Measurements from ENCODE around the gene PRR7. TPM values are rescaled to one million over a fixed set of nuclear protein-coding genes. Genes with fewer than 3 reads are reported as not detected.

The PRR7 gene
- total RNA-seq, 4 donors from 2014 or later: 1.6 to 2.7 (median 2.2) TPM; not detected in 1

DNA sequence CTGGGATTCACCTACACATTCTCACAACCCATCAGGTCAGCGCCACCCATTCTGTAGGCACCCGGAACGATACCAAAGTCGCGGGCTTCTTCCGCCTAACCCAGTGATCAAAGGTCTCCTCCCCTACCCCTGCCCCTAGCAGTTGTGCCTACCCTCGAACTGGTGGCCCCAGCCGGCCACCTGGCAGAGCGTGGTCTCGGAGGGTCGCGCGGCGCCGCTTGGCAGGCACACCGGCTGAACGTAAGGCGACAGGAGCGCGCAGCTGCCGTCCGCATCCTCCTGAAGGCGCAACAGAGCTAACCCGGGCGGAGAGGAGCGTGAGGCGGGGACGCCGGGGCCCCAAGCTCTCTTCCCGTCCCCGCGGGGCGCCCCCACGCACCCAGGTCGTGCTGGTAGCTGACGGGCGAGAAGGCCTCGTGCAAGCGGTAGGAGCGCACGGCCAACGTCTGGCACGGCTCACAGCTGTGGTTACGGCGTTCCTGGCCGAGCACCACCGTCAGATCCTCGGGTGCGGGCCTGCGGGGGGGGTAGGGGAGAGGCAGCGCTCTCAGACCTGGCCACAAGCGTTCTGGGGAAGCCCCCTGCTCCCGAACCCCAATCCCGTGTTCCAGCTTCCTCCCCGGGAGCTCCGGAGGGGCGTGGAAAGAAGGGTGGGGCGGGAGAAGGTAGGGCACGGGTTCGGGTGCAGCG is 43.4 kb upstream of the PRR7 start:
- Histone ChIP-seq H3K36me3 (no peaks in the 10 kb centered on the region), H3K27me3 (peaks cover 79% of the 10 kb centered on the region), H3K9me3 (no peaks in the 10 kb centered on the region), H3K27ac (peak overlapping the region in 1 of 4 donors; percentile 55), H3K4me3 (peak overlapping the region in 1 of 2 donors; percentile 60), H3K4me1 (peaks cover 0 to 43% (median 36%) of the 10 kb centered on the region in 3 donors)
- no peak for ATAC-seq
- WGBS, 2 donors (ENCODE audit: low coverage in 1 of 2): no CpG with 5 or more reads among the region's 61 CpGs
- TF ChIP-seq POLR2AphosphoS5 (IDR thresholded peaks at IDR 0.05) (no peak), EP300 (IDR thresholded peaks at IDR 0.05) (no peak), CTCF (IDR thresholded peaks at IDR 0.05) (no peak), POLR2A (IDR thresholded peaks at IDR 0.05) (no peak)

DNA sequence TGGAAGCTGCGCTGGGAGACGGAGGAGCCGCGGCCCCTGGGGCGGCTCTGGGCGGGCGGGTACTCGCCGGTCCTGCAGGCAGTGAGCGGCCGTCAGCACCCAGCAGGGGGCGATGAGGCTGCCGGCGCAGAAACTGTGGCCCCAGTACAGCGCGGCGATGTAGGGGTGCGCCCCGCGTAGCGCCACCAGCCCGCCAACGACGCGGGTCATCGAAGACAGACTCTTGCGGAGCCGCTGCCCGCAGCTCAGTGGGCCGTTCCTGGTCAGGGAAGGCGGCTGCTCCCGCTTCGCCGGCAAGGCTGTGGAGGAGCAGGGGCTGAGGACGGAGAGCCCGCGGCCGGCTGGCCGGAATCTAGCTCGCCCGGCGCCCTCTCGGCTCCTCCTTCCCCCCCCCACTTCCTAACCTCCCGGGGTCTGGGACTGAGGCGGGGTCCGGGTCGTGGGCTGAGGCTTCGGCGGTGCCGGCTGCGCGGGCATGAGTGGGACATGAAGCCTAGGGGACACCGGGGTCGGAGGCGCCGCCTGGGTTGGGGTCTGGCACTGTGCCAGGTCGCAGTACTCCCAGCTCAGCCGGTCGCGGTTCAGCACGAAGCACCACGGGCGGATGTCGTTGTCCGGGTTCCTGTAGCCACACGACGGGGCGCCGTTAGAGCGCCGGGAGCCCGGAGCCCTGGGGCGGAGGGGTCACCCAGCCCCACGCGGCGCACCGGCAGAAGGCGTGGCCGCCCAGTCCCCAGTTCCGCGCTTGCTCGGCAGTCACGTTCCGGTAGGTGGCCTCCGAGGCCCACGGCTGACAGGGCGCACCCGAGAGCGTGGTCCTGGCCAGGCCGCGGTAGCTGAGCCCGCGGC is 42.6 kb upstream of the PRR7 start:
- TF ChIP-seq CTCF (IDR thresholded peaks at IDR 0.05) (peak in 3 of 4 experiments; percentile 86 to 91 (median 86)), POLR2A (IDR thresholded peaks at IDR 0.05) (peak in 1 of 2 donors; percentile 10), EP300 (IDR thresholded peaks at IDR 0.05) (no peak), POLR2AphosphoS5 (IDR thresholded peaks at IDR 0.05) (peak; percentile 50)
- peak overlapping the region; percentile 27 to 60 for H3K4me3 ChIP-seq
- no peaks in the 10 kb centered on the region for H3K9me3 ChIP-seq
- whole genome bisulfite sequencing, 2 donors (ENCODE audit: low coverage in 1 of 2): no CpG with 5 or more reads among the region's 93 CpGs
- peak; percentile 92 for ATAC-seq
- peaks cover 0 to 43% (median 36%) of the 10 kb centered on the region in 3 donors for H3K4me1 ChIP-seq
- H3K27me3 ChIP-seq: peaks cover 78% of the 10 kb centered on the region
- H3K27ac ChIP-seq: peak overlapping the region in 1 of 4 donors; percentile 55
- no peaks in the 10 kb centered on the region for H3K36me3 ChIP-seq

- TF ChIP-seq EP300 (IDR thresholded peaks at IDR 0.05): no peak
- no peak for TF ChIP-seq CTCF (IDR thresholded peaks at IDR 0.05)
- TF ChIP-seq POLR2AphosphoS5 (IDR thresholded peaks at IDR 0.05): no peak
- no peak for TF ChIP-seq POLR2A (IDR thresholded peaks at IDR 0.05)
- WGBS, 2 donors (ENCODE audit: low coverage in 1 of 2): 0% methylated on average over 2 of the region's 16 CpGs; no CpG with 5 or more reads in 1 of the 2 donors
- peak overlapping the region in 1 of 4 donors; percentile 55 for H3K27ac ChIP-seq
- ATAC-seq: no peak
- peaks cover 75% of the 10 kb centered on the region for H3K27me3 ChIP-seq
- H3K4me3 ChIP-seq: peak overlapping the region in 1 of 2 donors; percentile 60
- no peaks in the 10 kb centered on the region for H3K36me3 ChIP-seq
- no peaks in the 10 kb centered on the region for H3K9me3 ChIP-seq
- H3K4me1 ChIP-seq: peaks cover 0 to 42% (median 36%) of the 10 kb centered on the region in 3 donors
These were observed 41.9 kb upstream of the PRR7 start for GRCh38 chr5:177404641-177405179.

DNA sequence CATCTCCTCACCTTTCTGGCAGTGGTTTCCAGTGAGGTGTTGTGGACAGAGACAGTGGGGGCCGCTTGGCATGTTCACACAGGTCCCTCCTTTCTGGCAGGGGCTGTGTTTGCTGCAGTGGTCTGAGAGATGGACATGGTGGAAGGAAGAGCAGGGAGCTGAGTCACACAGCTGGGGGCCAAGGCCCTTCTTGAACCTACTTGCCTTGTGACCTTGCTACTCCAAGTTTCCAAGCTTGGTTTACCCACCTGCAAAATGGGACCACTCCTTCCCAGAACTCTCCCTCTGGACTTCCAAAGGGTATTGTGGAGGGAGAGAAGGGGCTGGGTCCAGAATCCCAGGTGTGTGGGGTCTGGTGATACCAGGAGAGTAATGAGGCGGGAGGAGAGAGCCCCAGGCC is 41.3 kb upstream of the PRR7 start:
- H3K36me3 ChIP-seq: no peaks in the 10 kb centered on the region
- no peaks in the 10 kb centered on the region for H3K9me3 ChIP-seq
- TF ChIP-seq EP300 (IDR thresholded peaks at IDR 0.05): no peak
- no peak for TF ChIP-seq POLR2AphosphoS5 (IDR thresholded peaks at IDR 0.05)
- TF ChIP-seq CTCF (IDR thresholded peaks at IDR 0.05): no peak
- TF ChIP-seq POLR2A (IDR thresholded peaks at IDR 0.05): no peak
- H3K27me3 ChIP-seq: peaks cover 69% of the 10 kb centered on the region
- no peak overlapping the region for H3K4me3 ChIP-seq
- WGBS, 2 donors (ENCODE audit: low coverage in 1 of 2): no CpG with 5 or more reads among the region's 2 CpGs
- no peak overlapping the region for H3K27ac ChIP-seq
- ATAC-seq: no peak
- H3K4me1 ChIP-seq: peaks cover 0 to 36% (median 31%) of the 10 kb centered on the region in 3 donors
